GM18526 (cell line): ENCODE measurements around the gene SP3.

Experiments
- POLR2A ChIP-seq: IDR thresholded peaks from 3 replicates; pipeline ENCODE4 v1.6.1; 2011; ENCODE audit not compliant: insufficient read length; ENCODE audit errors: extremely low read depth

SP3 gene

DNA sequence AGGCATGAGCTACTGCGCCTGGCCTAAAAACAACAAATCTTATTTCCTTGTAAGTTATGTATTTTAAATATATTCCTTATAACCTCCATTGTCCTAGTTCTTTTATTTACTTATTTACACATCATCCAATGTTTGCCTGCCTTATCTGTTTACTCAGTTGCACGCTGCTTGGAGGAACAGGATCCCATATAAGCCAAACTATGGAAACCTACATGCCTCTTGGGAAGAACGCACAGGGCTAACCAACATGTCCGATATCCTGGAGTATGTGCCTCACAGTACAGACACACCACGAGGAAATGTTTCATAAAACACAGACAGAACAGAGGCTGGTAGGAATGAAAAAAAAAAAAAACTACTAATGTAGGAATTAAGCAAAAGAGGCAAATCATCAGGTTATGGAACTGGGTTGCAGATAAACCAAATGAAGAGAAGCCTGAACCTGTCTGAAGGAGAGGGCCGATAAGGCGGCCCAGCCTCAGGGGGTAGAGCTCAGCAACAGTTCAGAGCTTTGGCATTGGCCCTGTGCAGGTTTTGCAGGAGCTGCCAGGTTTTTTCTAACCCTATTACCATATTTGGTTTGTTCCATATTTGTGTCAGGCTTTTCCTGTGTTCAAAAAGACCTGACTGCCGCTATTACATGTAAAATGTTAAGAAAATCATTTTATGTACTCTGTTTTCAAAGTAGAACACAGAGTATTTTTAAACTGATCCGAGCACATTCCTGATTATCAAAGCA, 19.9 kb upstream of the SP3 start:
- no peak for TF ChIP-seq POLR2A

DNA sequence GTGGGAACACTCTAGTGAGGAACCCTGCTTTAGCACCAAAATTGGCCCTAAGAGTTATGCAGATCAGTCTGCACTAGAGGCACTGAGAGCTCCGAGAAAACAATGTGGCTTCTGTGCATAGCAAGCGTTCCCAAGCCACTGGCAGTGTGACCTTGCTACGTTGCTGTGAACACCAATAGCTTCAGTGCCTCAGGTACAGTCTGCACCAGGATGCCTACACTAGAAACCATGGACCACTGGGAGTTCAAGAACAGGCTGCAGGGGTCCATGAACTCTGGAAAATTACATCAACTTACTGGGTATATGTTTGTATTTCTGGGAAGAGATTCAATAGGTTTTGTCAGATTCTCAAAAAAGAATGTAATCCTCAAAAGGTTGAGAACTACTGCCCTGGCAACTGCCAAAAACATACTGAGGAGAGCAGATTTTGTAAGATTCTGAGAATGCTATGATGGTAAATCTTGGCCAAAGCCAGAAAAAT, 18.3 kb upstream of the SP3 start:
- no peak for TF ChIP-seq POLR2A

DNA sequence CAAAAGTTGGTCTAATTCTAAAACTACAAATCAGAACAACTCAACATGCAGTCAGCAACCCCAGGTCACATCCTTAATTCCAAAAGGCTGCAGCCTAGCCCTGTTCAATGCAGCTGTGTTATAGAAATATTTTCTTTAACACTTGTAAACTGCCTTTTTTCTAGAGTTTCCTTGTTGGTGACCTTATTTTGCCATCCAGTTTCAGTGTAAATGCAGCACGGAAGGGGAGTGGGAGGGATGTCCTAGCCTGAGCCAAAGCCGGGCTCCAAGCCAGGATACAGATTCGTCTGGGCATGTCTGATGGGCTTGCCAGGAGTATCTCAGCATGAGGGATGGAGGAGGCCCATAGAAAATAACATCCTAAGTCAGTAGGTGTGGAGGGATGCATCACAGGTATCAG, 17.7 kb upstream of the SP3 start:
- TF ChIP-seq POLR2A: no peak

DNA sequence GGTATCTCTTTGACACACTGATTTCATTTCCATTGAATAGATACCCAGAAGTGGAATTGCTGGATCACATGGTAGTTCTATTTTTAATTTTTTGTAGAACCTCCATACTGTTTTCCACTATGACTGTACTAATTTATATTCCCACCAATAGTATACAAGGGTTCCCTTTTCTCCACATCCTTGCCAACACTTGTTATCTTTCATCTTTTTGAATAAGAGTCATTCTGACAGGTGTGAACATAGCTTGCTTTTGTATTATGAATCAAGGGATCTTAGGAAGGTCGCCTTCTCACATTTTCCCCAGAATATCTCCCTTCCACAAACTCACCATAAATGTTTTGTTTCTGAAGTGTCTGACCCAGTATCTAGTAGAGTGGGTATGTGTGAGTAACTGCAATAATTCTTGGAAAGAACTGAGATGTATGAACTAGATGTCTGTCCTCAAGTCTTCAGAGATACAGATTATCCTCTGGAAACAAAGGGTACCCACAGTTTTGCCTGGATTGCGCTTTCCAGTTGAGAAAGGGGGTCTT, 17.1 kb upstream of the SP3 start:
- TF ChIP-seq POLR2A: no peak

DNA sequence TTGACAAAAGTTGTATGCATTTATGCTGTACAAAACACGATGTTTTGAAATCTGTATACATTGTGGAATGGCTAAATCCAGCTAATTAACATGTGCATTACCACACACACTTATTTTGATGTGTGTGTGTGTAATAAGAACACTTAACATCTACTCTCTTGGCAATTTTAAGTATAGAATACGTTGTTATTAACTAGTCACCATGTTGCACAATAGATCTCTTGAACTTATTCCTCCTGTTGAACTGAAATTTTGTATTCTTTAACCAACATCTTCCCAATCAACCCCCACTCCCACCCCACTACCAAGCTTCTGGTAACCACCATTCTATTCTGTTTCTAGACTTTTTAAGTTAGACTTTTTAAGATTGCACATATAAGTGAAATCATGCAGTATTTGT, 16.3 kb upstream of the SP3 start:
- no peak for TF ChIP-seq POLR2A

DNA sequence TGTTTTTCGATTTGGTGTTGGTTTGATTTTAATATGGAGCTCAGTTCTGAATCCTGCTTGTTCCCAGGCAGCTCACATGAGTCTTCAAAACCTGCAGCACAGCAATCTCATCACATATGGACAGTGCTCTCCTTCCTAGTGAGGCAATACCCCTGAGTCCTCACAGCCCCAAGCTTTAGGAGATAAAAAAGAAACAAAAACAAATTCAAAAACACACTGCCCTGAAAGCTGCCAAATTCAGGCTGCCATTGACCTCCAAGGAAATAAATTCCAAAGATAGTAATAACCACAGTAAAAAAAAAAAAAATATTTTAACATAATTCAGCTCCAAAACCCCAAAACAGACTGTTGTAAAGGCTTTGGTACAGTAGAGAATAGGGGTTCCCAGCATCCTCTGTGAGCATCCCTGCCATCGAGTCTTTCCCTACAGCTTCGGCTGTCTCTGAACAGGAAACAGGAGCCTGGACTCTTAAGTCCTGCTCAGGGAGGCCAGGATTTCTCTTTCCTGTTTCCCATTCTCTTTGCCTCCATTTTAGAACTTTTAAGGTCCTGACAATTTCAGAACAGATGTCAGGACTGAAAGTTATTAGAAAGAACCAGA, 14.7 kb upstream of the SP3 start:
- TF ChIP-seq POLR2A: no peak

DNA sequence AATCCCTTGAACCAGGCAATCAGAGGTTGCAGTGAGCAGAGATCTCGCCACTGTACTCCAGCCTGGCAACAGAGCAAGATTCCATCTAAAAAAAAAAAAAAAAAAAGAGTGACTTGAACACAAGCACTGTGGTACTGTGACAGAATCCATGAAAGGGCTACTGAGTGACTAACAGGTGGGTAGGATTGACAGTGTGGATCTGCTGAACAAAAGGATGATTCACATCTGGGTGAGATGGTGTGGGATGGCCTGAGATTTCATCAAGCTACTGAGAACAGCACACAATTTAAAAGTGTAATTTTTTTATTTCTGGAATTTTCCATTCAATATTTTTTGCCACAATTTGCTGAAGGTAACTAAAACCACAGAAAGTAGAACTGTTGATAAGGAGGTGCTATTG, 13.3 kb upstream of the SP3 start:
- TF ChIP-seq POLR2A: no peak

DNA sequence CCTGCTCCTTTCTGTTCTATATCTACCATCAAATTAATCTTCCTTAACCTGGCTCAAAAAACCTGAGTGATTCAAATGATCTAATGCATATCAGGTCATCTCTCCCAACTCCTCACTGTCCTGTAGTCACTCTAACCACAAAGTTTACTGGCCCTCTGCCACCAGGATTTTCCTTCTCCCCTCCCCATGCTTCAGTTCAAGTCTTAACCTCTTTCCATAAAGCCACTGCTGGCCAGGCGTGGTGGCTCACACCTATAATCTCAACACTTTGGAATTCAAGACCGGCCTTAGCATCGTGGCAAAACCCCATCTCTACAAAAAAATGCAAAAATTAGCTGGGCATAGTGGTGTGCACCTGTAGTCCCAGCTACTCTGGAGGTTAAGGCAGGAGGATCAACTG, 7.5 kb upstream of the SP3 start:
- no peak for TF ChIP-seq POLR2A

DNA sequence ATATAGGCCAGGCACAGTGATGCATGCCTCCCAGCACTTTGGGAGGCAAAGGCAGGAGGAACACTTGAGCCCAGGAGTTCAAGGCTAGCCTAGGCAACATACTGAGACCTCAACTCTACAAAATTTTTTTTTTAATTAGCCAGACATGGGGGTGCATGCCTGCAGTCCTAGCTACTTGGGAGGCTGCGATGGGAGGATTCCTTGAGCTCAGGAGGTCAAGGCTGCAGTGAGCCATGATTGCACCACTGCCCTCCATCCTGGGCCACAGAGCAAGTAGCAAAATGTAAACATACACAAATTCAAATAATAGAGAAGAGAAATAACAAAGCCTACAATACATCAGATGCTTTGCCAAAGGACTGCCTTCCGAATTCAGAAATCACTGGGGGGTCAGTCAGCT, 7.0 kb upstream of the SP3 start:
- no peak for TF ChIP-seq POLR2A

DNA sequence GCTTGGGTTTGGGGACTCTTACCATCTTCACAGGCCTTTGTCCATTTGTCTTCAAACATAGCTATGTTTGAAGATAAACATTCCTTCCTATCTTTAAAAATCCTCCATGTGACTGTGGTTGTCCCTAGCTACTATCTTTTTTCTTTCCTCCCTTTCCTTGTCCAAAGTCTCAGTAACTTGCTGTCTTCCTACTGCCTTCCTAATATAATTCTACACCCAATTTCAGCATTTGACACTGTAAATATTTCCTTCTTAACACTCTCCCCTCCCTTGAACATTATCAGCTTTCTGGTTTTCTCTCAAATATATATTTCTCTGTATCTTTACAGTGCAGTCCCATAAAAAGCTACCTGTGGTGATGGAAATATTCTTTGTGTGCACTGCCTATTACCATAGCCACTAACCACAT, 5.3 kb upstream of the SP3 start:
- TF ChIP-seq POLR2A: no peak

DNA sequence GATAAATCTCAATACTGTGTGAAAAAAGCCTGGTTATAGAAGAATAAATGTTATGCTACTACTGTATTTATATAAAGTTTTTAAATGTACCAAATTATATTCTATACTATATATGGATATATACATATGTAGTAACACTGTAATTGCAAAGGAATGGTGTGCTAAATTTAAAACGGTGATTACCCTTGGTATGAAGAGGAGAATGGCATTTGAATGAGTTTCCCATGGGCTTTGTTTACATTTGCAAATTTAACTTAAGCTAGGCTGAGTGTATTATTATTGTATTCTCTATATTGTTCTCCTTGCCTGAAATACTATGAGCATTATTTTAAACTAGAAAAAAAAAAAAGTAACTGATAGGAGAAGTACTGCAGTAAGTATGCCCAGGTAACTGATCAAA, 4.7 kb upstream of the SP3 start:
- TF ChIP-seq POLR2A: no peak

DNA sequence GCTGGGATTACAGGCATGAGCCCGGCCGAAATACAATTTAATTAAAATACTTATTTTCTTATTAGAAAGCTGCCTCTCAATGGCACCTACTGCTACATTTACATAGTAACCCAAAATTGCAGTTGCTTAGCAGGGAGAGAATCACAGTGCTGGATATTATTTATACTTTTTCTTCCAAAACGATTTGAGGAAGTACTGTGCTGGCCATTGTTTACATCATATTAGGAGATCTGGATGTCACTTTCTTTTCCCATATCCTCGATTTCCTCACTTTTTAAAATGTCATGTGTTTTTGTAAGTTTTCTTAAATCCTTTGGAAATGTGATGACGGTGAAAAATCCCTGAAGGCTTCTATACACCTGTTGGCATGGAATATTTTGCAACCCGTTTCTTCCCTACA, 3.4 kb upstream of the SP3 start:
- no peak for TF ChIP-seq POLR2A

DNA sequence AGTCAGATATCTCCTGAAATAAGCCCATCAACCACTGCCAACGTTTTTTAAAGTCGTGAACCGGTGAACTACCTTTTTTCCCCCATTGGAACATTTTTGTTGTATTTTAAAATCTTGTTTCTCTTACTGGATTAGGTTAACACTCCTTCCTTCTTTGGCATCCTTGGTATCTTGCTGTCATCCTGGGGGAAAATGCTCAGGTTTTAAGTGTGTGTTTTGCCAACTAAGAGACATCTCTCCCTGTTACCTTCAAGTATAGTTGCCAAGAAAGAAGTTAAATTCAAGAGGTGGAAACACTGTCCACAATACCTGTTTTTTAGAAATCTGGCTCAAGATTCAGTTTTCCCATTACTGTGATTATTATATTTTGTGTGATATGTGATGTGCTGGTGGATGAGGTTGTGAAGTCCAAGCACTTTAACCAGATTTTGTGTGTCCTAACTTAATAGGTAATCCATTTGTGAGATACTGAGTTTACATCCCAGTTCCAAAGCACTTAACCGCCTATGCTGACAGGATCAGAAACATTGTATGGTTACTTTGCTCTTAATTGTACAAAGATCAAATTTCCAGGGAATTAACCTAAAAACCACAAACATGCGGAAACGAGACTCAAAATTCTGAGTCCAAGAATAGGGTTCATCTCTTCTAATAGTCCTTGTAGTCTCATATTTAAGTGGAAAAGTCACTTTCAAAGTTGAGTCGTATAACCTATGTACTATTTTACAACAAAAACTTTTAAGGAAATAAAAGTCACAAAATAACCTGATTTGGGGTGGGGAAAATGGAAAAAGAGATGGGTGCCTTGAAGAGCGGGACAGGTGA, 1.3 kb upstream of the SP3 start:
- TF ChIP-seq POLR2A: no peak

DNA sequence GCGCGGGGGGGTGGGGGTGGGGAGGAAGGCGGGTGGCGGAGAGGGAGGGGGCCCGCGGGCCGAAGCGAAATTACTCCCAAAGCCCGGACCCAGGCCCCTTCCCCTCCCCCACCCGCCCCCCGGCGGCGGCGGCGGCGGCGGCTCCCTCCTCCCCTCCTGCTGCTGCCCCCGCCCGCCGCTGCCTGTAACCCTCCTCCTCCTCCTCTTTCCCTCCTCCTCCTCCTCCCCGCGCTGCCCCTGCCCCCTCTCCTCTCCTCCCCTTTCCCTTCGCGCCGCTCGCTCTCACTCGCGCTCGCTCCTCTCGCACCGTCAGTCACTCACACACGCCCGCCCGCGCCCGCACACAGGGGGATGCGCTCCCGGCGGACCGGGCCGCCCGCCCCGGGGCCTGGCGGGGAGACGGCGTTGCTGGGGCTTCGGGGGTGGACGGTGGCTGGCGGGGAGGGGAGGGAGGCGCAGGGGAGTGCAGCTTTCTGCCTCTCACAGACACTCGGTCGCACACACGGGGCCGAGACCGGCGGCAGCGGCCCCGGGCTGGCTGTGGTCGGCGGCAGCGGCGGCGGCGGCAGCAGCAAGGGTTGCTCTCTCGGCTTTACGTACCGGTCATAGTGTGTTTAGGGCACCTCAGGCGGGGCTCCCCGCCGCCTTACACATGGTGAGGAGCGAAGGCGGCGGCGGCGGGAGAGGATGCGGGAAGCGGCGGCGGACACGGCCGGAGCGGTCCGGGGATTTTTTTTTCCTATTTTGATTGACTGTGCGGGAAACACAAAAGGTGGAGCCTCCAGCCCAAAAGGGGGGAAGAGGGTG, 405 bp downstream of the SP3 start:
- peak; percentile 91 for TF ChIP-seq POLR2A
